ENCODE data around the gene CYSTM1. TPM values are rescaled to one million over a fixed set of nuclear protein-coding genes. Genes with fewer than 3 reads are reported as not detected.

The CYSTM1 gene
- total RNA-seq, 4 donors from 2014 or later, result 44.9 to 77.6 (median 63.5) TPM

DNA sequence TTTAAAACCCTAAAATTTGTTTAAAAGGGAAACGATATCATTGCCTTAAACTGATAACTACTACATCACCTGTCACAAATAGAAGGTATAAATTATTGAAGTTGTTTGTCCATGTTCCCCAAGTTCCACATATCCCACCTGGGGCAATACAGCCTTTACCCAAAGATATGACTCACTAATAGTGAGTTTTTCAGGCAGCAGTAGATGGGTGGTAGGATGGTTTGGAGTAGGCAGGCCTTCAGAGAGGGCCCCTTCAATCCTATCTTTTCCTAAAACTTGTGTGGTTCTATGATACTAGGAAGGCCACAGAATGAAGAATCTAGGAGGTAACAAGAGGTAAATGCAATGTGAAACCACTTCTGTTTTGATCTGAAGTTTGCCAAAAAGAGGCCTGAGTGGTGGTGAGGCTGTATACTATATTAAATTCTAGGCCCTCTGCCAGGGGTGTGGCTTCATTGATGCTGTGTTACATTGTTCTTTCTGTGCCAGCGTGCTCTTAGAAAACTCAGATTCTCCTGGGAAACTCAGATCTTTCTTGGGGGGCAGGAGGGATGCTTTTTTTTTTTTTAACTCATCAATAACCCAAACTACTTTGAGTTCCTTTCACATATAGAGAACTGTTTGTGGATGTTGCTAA, 7.2 kb downstream of the CYSTM1 start:
- no peak overlapping the region for H3K4me3 ChIP-seq
- 47 to 52% methylated on average over 2 of the region's 2 CpGs for WGBS, 2 donors
- no peaks in the 10 kb centered on the region for H3K9me3 ChIP-seq
- peak in 1 of 2 donors; percentile 33 for DNase-seq (ENCODE audit: low spot score in 2 of 2)
- H3K36me3 ChIP-seq, result no peaks in the 10 kb centered on the region
- no peaks in the 10 kb centered on the region for H3K27me3 ChIP-seq
- H3K27ac ChIP-seq, result peak overlapping the region; percentile 57 to 82 (median 72)
- peaks cover 0 to 56% (median 47%) of the 10 kb centered on the region in 4 donors for H3K4me1 ChIP-seq
- TF ChIP-seq EP300 (IDR thresholded peaks at IDR 0.05), result no peak
- TF ChIP-seq POLR2A (IDR thresholded peaks at IDR 0.05), result no peak
- TF ChIP-seq, protein P1, sequence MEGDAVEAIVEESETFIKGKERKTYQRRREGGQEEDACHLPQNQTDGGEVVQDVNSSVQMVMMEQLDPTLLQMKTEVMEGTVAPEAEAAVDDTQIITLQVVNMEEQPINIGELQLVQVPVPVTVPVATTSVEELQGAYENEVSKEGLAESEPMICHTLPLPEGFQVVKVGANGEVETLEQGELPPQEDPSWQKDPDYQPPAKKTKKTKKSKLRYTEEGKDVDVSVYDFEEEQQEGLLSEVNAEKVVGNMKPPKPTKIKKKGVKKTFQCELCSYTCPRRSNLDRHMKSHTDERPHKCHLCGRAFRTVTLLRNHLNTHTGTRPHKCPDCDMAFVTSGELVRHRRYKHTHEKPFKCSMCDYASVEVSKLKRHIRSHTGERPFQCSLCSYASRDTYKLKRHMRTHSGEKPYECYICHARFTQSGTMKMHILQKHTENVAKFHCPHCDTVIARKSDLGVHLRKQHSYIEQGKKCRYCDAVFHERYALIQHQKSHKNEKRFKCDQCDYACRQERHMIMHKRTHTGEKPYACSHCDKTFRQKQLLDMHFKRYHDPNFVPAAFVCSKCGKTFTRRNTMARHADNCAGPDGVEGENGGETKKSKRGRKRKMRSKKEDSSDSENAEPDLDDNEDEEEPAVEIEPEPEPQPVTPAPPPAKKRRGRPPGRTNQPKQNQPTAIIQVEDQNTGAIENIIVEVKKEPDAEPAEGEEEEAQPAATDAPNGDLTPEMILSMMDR (IDR thresholded peaks at IDR 0.05), result no peak

DNA sequence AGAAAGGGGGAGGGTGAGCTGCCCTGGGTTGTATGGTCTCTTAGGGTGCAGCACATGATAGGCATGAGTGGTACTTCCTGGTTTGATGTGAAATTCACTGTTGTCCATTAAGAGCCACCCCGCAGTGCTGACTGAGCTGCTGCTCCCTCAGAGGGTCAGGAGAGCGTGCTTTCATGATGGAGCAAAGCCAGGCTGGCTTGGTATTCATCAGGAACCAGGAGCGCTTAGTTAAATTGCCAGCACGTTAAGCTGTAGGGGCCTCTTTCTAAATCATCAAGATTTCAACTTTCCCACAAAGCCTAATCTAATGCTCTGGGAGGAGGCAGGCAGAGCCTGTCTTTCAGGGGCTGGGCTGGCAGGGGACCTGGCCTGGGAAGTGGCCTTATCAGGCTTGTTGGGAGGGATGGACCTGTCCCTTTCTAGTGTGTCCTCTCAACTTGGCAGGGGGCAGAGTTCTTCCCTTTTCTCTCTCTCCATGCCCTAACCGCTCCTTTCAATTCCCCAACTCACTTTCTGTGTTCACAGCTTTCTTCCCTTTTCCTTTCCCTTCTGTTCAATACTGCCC, 7.9 kb downstream of the CYSTM1 start:
- no peaks in the 10 kb centered on the region for H3K27me3 ChIP-seq
- no peak overlapping the region for H3K4me3 ChIP-seq
- peak in 1 of 2 donors; percentile 46 for TF ChIP-seq EP300 (IDR thresholded peaks at IDR 0.05)
- TF ChIP-seq, protein P1 (IDR thresholded peaks at IDR 0.05), result no peak
- peak overlapping the region; percentile 57 to 82 (median 72) for H3K27ac ChIP-seq
- no peaks in the 10 kb centered on the region for H3K36me3 ChIP-seq
- peaks cover 0 to 49% (median 41%) of the 10 kb centered on the region in 4 donors for H3K4me1 ChIP-seq
- DNase-seq (ENCODE audit: low spot score in 2 of 2), result peak in 1 of 2 donors; percentile 65
- H3K9me3 ChIP-seq, result no peaks in the 10 kb centered on the region
- WGBS, 2 donors, result 26 to 36% methylated on average over 5 of the region's 5 CpGs

DNA sequence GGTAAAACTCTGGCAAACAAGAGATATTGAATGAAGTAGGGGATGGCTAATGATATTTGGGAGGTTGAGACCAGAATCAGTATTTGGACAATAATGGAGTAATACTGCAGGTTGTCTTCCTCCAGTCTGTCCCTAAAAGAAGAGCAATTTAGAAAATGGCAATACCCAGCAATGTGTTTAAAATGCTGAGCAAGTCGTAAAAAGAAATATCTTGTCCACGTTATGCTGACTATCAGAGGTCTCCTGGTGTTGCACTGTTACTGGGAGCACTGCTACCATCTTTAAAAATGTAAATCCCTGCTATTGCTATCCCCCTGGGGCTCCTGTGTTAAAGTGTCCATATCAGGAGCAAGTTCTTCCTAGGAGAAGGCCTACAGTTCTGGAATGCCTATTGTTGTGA, 10.4 kb downstream of the CYSTM1 start:
- TF ChIP-seq, protein P1 (IDR thresholded peaks at IDR 0.05), result no peak
- Histone ChIP-seq H3K36me3 (no peaks in the 10 kb centered on the region), H3K9me3 (no peaks in the 10 kb centered on the region), H3K4me3 (no peak overlapping the region), H3K27ac (no peak overlapping the region), H3K27me3 (no peaks in the 10 kb centered on the region), H3K4me1 (peaks cover 0 to 40% (median 30%) of the 10 kb centered on the region in 4 donors)
- WGBS, 2 donors, result 91 to 95% methylated on average over 2 of the region's 2 CpGs
- DNase-seq (ENCODE audit: low spot score in 2 of 2), result no peak

DNA sequence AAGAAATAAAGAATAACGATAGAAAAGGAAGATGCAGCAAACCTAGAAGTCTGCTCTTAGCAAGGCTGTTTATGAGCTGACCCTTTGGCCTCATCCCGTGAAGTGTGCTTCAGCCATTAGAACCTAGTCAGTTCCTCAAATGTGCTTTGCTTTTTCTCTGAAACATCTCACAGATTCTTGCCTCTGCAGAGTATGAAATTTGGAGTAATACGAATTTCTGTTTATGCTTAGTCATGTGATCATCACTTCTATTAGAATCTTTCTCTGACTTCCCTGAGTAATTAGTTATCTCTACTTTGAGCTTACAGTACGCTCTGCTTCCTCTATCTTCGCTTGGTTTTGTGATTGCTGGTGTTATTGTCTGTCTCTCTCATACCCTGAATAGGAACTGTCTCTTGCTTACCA, 11.3 kb downstream of the CYSTM1 start:
- Histone ChIP-seq H3K36me3 (no peaks in the 10 kb centered on the region), H3K4me3 (no peak overlapping the region), H3K4me1 (peaks cover 0 to 40% (median 29%) of the 10 kb centered on the region in 4 donors), H3K27me3 (no peaks in the 10 kb centered on the region), H3K27ac (no peak overlapping the region), H3K9me3 (no peaks in the 10 kb centered on the region)
- TF ChIP-seq POLR2A (IDR thresholded peaks at IDR 0.05), result no peak
- TF ChIP-seq, protein P1 (IDR thresholded peaks at IDR 0.05), result no peak
- TF ChIP-seq EP300 (IDR thresholded peaks at IDR 0.05), result no peak
- DNase-seq (ENCODE audit: low spot score in 2 of 2), result no peak
- WGBS, 2 donors, result 83 to 84% methylated on average over 5 of the region's 5 CpGs

DNA sequence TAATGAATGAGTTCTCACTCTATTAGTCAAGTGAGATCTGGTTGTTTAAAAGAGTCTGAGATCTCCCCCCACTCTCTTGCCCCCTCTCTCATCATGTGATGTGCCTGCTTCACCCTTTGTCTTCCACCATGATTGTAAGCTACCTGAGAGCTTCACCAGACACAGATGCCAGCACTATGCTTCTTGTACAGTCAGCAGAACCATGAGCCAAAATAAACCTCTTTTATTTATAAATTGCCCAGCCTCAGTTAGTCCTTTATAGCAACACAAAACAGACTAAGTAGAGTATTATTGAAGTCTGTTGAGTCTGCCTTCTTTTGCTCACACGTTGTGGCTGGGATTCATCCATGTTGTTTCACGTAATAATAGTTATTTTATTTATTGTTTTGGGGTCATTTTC, 14.3 kb downstream of the CYSTM1 start:
- H3K36me3 ChIP-seq, result peaks cover 0 to under 1% (median 0%) of the 10 kb centered on the region in 3 donors
- H3K4me3 ChIP-seq, result no peak overlapping the region
- TF ChIP-seq, protein P1 (IDR thresholded peaks at IDR 0.05), result no peak
- no peak for TF ChIP-seq POLR2A (IDR thresholded peaks at IDR 0.05)
- TF ChIP-seq EP300 (IDR thresholded peaks at IDR 0.05), result no peak
- peaks cover 0 to 16% (median 6%) of the 10 kb centered on the region in 4 donors for H3K4me1 ChIP-seq
- no peaks in the 10 kb centered on the region for H3K9me3 ChIP-seq
- no peaks in the 10 kb centered on the region for H3K27me3 ChIP-seq
- no peak overlapping the region for H3K27ac ChIP-seq
- WGBS, 2 donors, result 74 to 81% methylated on average over 2 of the region's 2 CpGs
- no peak for DNase-seq (ENCODE audit: low spot score in 2 of 2)
